Colonic mucosa (tissue), 4 donors: ENCODE data around the gene TOLLIP. TPM values are rescaled to one million over a fixed set of nuclear protein-coding genes. Genes with fewer than 3 reads are reported as not detected.

Experiments used
- DNase-seq: peaks from one replicate; pipeline ENCODE4 v3.0.0-alpha.2; 2020
- H3K27ac ChIP-seq: fragments of 200-600 bp; one replicate; pipeline ENCODE4 v1.8.0; 2021
- H3K27me3 ChIP-seq: fragments of 200-600 bp; one replicate; pipeline ENCODE4 v1.8.0; 2021
- H3K36me3 ChIP-seq: fragments of 200-600 bp; one replicate; pipeline ENCODE4 v1.8.0; 2021
- H3K4me1 ChIP-seq: fragments of 200-600 bp; one replicate; pipeline ENCODE4 v1.8.0; 2021; ENCODE audit warnings: mild to moderate bottlenecking
- H3K4me3 ChIP-seq: fragments of 200-600 bp; one replicate; pipeline ENCODE4 v1.8.0; 2021
- H3K9ac ChIP-seq, 2 donors: one replicate each; pipeline ENCODE4 v1.7.0; 2013; ENCODE audit warnings: control low read depth in 2 of 2, low read depth in 2 of 2, low read length in 2 of 2
- H3K9me3 ChIP-seq: fragments of 200-600 bp; one replicate; pipeline ENCODE4 v1.8.0; 2021
- CTCF ChIP-seq: fragments of 200-600 bp; IDR thresholded peaks from one replicate; pipeline ENCODE4 v1.8.0; 2022; ENCODE audit warnings: antibody characterized with exemption, mild to moderate bottlenecking
- intact Hi-C: fragments of 100-400 bp; cut with DNase I; formaldehyde crosslinking; loops from one replicate; pipeline ENCODE4 v1.14.1; 2022
- total RNA-seq, 2 donors: library from RNA; stranded (reverse); fragmentation: NEBNext Ultra II Directional in 1 of 2; extraction: Animal tissue kit (Norgen Biotek cat#: 25700) in 1 of 2; gene quantifications; one replicate each; pipeline ENCODE4 v1.2.1, GENCODE V29; 2021
- donor health status: healthy.
- donor health status: DM: no; HTN: no; CAD: no.
- donor health status: DM: no; HTN: no; CAD: no.

The TOLLIP gene
- total RNA-seq, 2 donors from 2014 or later, result 49.8 to 59.7 TPM

GRCh38 chr11:1354125-1354938 is 44.9 kb upstream of the TOLLIP start:
- no peak overlapping the region for H3K9ac ChIP-seq
- intact Hi-C loops, result no loop called here
- no peak for TF ChIP-seq CTCF
- no peak overlapping the region for H3K4me3 ChIP-seq
- H3K36me3 ChIP-seq, result no peaks in the 10 kb centered on the region
- H3K27ac ChIP-seq, result no peak overlapping the region
- no peaks in the 10 kb centered on the region for H3K9me3 ChIP-seq
- no peak for DNase-seq
- H3K27me3 ChIP-seq, result peaks cover 2% of the 10 kb centered on the region
- no peaks in the 10 kb centered on the region for H3K4me1 ChIP-seq

- Histone ChIP-seq H3K4me3 (no peak overlapping the region), H3K36me3 (no peaks in the 10 kb centered on the region), H3K4me1 (no peaks in the 10 kb centered on the region), H3K27me3 (peaks cover 3% of the 10 kb centered on the region), H3K9me3 (no peaks in the 10 kb centered on the region), H3K9ac (no peak overlapping the region), H3K27ac (no peak overlapping the region)
- intact Hi-C loops, result no loop called here
- TF ChIP-seq CTCF, result no peak
- no peak for DNase-seq
These were observed 44.1 kb upstream of the TOLLIP start for GRCh38 chr11:1353383-1354124.

GRCh38 chr11:1352696-1353382 is 43.4 kb upstream of the TOLLIP start:
- no peaks in the 10 kb centered on the region for H3K9me3 ChIP-seq
- H3K4me3 ChIP-seq, result no peak overlapping the region
- no peak overlapping the region for H3K27ac ChIP-seq
- no peaks in the 10 kb centered on the region for H3K36me3 ChIP-seq
- H3K27me3 ChIP-seq, result peaks cover 3% of the 10 kb centered on the region
- intact Hi-C loops, result no loop called here
- no peaks in the 10 kb centered on the region for H3K4me1 ChIP-seq
- no peak for TF ChIP-seq CTCF
- no peak for DNase-seq
- H3K9ac ChIP-seq, result no peak overlapping the region

GRCh38 chr11:1351278-1351937 is 42.0 kb upstream of the TOLLIP start:
- intact Hi-C loops, result no loop called here
- Histone ChIP-seq H3K4me1 (no peaks in the 10 kb centered on the region), H3K27ac (no peak overlapping the region), H3K9me3 (no peaks in the 10 kb centered on the region), H3K27me3 (peaks cover 3% of the 10 kb centered on the region), H3K36me3 (no peaks in the 10 kb centered on the region), H3K4me3 (no peak overlapping the region), H3K9ac (no peak overlapping the region)
- DNase-seq, result no peak
- no peak for TF ChIP-seq CTCF

- H3K27ac ChIP-seq, result no peak overlapping the region
- no peaks in the 10 kb centered on the region for H3K9me3 ChIP-seq
- H3K4me3 ChIP-seq, result no peak overlapping the region
- H3K27me3 ChIP-seq, result peaks cover 3% of the 10 kb centered on the region
- no peak overlapping the region for H3K9ac ChIP-seq
- H3K4me1 ChIP-seq, result no peaks in the 10 kb centered on the region
- no peaks in the 10 kb centered on the region for H3K36me3 ChIP-seq
- TF ChIP-seq CTCF, result no peak
- intact Hi-C loops, result no loop called here
- no peak for DNase-seq
These were observed 40.8 kb upstream of the TOLLIP start for GRCh38 chr11:1350086-1350725.
